ENCODE results near the gene STARD7.
"Not testable (repeated sequence)": the region's sequence is repeated elsewhere in the genome, so short reads cannot be mapped to it uniquely, and the experiment has no call there.

- TF ChIP-seq, protein P1, sequence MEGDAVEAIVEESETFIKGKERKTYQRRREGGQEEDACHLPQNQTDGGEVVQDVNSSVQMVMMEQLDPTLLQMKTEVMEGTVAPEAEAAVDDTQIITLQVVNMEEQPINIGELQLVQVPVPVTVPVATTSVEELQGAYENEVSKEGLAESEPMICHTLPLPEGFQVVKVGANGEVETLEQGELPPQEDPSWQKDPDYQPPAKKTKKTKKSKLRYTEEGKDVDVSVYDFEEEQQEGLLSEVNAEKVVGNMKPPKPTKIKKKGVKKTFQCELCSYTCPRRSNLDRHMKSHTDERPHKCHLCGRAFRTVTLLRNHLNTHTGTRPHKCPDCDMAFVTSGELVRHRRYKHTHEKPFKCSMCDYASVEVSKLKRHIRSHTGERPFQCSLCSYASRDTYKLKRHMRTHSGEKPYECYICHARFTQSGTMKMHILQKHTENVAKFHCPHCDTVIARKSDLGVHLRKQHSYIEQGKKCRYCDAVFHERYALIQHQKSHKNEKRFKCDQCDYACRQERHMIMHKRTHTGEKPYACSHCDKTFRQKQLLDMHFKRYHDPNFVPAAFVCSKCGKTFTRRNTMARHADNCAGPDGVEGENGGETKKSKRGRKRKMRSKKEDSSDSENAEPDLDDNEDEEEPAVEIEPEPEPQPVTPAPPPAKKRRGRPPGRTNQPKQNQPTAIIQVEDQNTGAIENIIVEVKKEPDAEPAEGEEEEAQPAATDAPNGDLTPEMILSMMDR (IDR thresholded peaks at IDR 0.05), result not testable (repeated sequence)
- not testable (repeated sequence) for TF ChIP-seq POLR2A (IDR thresholded peaks at IDR 0.05)
Observed at GRCh38 chr2:96221106-96221505, 12.5 kb upstream of the STARD7 start.

Data from thyroid gland (tissue), 4 donors.